ENCODE measurements around the gene NPHP3. TPM values are rescaled to one million over a fixed set of nuclear protein-coding genes. Genes with fewer than 3 reads are reported as not detected.

NPHP3 gene
- polyA plus RNA-seq, 1 donor = 29.2 TPM

DNA sequence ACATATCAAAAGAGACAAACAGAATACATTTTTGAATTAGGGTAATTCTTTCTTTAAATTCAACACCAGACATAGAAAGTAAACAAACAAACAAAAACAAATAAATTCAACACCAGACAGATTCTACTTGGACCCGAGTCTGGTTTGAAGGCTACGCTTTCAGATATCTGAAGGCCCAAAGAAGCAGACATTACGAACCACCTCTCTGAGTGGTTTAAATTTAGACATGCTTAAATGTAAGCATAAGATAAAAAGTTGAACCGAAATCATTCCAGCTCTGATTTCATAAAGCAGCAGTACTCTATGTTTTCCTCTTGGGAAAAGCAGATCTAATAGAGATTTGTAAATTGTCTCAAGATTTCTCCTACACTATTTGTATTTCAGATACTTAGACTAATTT is 32.2 kb downstream of the NPHP3 start:
- no peak for DNase-seq (ENCODE audit: low read depth)

- no peak for DNase-seq (ENCODE audit: low read depth)
Measured at GRCh38 chr3:132682201-132682600, 40.0 kb downstream of the NPHP3 start.

GRCh38 chr3:132681421-132681820 is 40.8 kb downstream of the NPHP3 start:
- no peak for DNase-seq (ENCODE audit: low read depth)

DNA sequence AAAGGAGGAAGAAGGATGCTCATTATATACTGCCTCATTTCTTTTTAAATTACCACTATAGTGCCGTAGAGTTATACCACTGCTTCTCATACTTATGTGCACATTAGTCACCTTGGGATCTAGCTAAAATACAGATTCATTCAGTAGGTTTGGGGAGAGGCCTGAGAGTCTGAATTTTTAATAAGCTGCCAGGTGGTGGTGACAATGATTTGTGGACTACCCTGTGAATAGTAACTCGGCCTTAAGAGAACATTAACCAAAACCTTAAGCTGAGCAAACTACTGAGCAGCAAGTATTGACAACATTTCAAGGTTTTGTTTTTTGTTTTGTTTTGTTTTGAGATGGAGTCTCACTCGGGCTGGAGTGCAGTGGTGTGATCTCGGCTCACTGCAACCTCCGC is 42.3 kb downstream of the NPHP3 start:
- no peak for DNase-seq (ENCODE audit: low read depth)

- no peak for DNase-seq (ENCODE audit: low read depth)
Measured at GRCh38 chr3:132675408-132675807, 46.8 kb downstream of the NPHP3 start.

DNA sequence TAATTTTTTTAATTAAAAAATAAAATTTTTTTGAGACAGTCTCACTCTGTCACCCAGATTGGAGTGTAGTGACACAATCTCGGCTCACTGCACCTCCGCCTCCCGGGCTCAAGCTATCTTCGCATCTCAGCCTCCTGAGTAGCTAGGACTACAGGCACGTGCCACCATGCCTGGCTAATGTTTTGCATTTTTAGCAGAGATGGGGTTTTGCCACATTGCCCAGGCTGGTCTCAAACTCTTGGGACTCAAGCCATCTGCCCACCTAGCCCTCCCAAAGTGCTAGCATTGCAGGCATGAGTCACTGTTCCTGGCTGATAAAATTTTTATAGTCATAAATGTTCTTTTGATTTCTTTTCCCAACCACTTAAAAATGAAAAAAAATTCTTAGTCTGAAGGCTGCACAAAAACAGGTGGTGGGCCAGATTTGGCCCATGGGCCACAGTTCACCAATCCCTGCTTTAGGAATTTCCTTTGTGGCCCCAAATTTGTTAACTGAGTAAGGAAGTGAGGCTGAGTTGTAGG is 52.9 kb downstream of the NPHP3 start:
- no peak for DNase-seq (ENCODE audit: low read depth)

GRCh38 chr3:132665230-132665745 is 56.9 kb downstream of the NPHP3 start:
- no peak for DNase-seq (ENCODE audit: low read depth)

GRCh38 chr3:132662212-132662611 is 60.0 kb downstream of the NPHP3 start:
- no peak for DNase-seq (ENCODE audit: low read depth)

DNA sequence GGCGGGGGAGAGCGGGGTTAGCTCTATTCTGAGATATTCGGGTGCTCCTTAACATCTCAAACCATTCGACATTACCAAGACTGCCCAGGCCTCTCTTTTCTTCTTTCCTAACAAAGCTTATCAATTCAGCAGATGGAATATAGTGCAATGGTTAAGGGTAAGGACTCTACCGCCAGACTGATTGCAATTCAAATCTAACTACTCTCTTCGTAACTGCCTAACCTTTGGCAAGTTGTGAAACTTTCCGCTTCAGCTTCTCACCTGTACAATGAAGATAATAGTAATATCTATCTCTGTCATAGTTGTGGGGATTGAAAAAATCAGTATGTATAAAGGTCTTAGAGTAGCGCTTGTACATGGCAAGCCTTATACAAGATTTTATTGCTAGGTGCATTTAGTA is 61.1 kb downstream of the NPHP3 start:
- DNase-seq (ENCODE audit: low read depth) = no peak

GRCh38 chr3:132660811-132661070 is 61.5 kb downstream of the NPHP3 start:
- DNase-seq (ENCODE audit: low read depth) = no peak

- no peak for DNase-seq (ENCODE audit: low read depth)
Measured at GRCh38 chr3:132660052-132660810, 62.0 kb downstream of the NPHP3 start, which contains the start of gene UBA5. TSS of gene UBA5 (plus strand) at chr3:132660329. CDS start at chr3:132660538, 209 bp downstream.

DNA sequence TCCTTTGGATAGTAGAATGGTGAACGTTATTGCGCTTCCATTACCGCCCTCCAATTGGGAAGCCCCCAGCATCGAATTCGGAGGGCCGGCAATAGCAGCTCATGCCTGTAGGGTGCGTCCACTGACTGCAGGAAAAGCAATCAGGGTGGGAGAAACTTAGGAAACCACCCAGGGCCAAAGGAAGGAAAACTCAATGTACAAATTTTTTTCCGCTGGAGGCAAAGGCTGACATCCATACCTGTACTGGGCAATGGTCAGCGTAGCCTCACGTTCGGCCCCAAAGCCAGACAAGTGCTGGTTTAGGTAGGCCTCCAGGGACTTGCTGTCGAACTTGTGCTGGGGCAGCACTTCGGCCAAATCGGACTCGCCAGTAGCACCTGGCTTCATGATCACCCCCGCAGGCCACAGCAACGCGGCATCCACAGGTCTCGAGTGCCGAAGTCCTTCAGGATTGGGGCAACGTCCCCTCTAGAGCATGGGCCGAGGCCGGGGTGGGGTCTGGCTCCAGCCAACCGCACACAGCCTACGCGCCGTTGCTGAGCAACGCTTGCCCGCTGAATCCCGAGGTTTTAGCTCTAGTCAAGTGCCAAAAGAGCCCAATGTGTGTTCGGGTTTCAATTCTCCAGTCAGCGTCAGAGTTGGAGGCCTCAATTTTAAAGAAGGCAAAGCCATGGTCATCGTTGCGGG is 62.7 kb downstream of the NPHP3 start, which contains the start of gene ACAD11:
Gene ACAD11 (minus strand): TSS at position 445 of the 687 bp plus-strand sequence. CDS start 58 bp downstream, at position 387.
- DNase-seq (ENCODE audit: low read depth) = peak; percentile 53

- no peak for DNase-seq (ENCODE audit: low read depth)
Measured at GRCh38 chr3:132659000-132659364, 63.2 kb downstream of the NPHP3 start.

DNA sequence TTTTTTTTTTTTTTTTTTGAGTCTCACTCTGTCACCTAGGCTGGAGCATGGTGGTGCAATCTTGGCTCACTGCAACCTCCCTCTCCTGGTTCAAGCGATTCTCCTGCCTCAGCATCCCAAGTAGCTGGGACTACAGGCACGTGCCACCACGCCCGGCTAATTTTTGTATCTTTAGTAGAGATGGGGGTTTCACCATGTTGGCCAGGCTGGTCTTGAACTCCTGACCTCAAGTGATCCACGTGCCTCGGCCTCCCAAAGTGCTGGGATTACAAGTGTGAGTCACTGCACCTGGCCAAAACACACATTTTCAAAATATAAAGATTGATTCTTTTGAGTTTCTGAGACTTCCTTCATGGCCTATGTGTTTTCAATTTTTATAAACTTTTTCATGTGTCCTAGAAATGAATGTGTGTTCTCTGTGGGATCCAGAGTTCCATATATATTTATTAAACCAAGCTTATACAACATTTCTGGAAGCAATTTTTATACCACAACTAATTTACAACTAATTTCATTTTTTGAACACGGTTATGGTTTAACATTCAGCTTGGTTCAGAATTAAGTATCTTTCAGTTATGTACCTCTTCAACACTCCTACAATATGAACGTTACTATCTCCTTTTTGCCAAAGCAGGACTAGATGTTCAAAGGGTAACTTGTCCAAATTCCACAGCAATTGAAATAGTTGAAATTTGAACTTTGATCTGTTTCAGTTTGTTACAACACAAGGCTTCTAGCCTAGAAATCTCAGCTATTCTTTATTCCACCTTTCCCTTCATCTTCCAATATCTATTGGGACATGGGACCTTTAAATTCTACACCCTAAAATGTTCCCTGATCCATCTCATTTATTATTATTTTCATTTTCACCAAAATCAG is 64.1 kb downstream of the NPHP3 start:
- no peak for DNase-seq (ENCODE audit: low read depth)

DNA sequence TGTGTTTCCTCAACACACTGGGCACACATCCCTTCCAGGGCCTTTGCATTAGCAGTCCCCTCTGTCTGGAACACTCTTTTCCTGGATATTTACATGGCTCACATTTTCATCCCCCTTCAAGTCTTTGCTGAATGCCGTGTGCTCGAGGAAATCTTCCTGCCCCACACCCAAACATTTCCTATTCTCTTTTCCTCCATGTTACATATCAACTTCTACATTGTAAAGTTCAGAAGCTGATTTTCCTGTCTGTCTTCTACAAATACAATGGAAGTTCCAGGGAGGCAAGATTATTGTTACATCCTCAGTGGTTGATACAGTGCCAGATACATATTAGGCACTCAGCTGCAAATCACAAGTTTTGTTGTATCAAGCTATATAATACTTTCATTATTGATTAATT is 66.7 kb downstream of the NPHP3 start:
- no peak for DNase-seq (ENCODE audit: low read depth)

DNA sequence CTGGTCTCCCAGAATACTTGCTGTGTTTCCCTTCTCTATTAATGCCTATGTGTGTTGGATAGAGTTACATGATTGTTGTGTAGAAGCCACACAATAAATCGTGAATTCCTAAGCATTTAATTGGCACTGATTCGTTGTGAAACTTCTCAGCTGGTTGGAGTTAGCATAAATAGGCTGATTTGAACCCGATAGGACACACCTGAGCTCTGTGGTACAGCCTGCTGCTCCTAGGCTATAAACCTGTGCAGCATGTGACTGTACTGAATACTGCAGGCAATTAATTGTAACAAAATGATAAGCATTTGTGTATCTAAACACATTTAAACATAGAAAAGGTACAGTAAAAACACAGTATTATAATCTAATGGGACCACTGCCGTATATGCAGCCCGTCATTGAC is 67.5 kb downstream of the NPHP3 start:
- DNase-seq (ENCODE audit: low read depth) = no peak

GRCh38 chr3:132654190-132654589 is 68.0 kb downstream of the NPHP3 start:
- no peak for DNase-seq (ENCODE audit: low read depth)

- no peak for DNase-seq (ENCODE audit: low read depth)
Measured at GRCh38 chr3:132652640-132653270, 69.5 kb downstream of the NPHP3 start.

- DNase-seq (ENCODE audit: low read depth) = no peak
Measured at GRCh38 chr3:132650153-132650552, 72.1 kb downstream of the NPHP3 start.

DNA sequence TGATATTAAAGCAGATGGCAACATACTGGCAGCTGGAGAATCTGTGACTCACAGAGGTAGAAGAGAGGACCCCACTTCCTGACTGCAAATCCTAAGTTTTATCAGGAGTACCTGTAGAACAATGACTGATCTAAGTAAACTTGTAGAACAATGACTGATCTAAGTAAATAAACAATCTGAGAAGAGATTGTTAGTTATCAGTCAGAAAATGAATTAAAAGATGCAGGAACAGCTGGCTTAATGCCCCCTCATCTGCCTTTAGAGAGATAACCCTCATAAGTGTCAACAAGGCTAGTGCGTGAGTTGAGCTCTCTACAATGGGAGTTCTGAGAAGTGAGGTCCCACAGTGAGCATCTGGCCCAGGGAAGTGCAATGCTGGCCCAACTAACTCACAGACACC is 77.2 kb downstream of the NPHP3 start:
- no peak for DNase-seq (ENCODE audit: low read depth)

- DNase-seq (ENCODE audit: low read depth) = no peak
Measured at GRCh38 chr3:132643366-132643765, 78.8 kb downstream of the NPHP3 start.

DNA sequence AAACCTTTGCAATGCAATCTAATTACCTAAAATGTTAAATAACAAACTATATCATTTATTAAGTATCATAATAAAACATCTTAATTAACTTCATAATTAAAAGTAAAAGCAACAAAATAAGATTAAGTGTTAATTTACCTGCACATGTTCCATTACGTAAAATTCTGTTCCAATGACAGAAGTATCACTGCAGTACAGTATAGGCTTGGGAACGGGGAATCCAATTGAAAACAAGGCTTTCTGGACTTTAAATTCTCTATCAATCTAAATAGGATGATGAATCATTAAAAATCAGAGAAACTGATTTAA is 79.7 kb downstream of the NPHP3 start:
- DNase-seq (ENCODE audit: low read depth) = no peak
